HL-60 (cell line): ENCODE results near the gene FEN1.

Source experiments
- DNase-seq, 2 experiments: peaks; one replicate each; pipeline ENCODE4 v3.0.0-alpha.2; 2010 to 2020; ENCODE audit warnings: low read depth in 1 of 2, low spot score in 1 of 2
- H3K27ac ChIP-seq: fragments of 250-450 bp; sonication (Bioruptor Pico); replicated peaks from 2 replicates; pipeline ENCODE4 v1.5.1; 2020; ENCODE audit warnings: mild to moderate bottlenecking, moderate library complexity
- H3K27me3 ChIP-seq: fragments of 250-450 bp; sonication (Bioruptor Pico); 2 replicates; pipeline ENCODE4 v1.5.1; 2021; ENCODE audit warnings: mild to moderate bottlenecking, moderate library complexity; ENCODE audit not compliant: insufficient read depth, poor library complexity, severe bottlenecking
- H3K4me3 ChIP-seq: replicated peaks from 2 replicates; pipeline ENCODE4 v1.5.1; 2011; ENCODE audit warnings: mild to moderate bottlenecking, control low read depth, low read length; ENCODE audit not compliant: insufficient read depth
- GABPA ChIP-seq: IDR thresholded peaks from 2 replicates; pipeline ENCODE4 v1.6.1; 2012; ENCODE audit warnings: low read depth
- POLR2AphosphoS5 ChIP-seq: IDR thresholded peaks from 2 replicates; pipeline ENCODE4 v1.6.1; 2012; ENCODE audit warnings: low read depth
- SPI1 ChIP-seq: IDR thresholded peaks from 2 replicates; pipeline ENCODE4 v1.6.1; 2012; ENCODE audit warnings: low read depth, mild to moderate bottlenecking, borderline replicate concordance
- TF ChIP-seq, protein P1 (sequence below): IDR thresholded peaks from 2 replicates; pipeline ENCODE4 v1.6.1; 2012; ENCODE audit warnings: low read depth; ENCODE audit not compliant: insufficient replicate concordance
- TF ChIP-seq, protein P2 (sequence below): IDR thresholded peaks from one replicate; pipeline ENCODE4 v1.5.1; 2011; ENCODE audit warnings: low read length, control low read depth, inconsistent platforms; ENCODE audit not compliant: insufficient read depth

Gene FEN1

DNA sequence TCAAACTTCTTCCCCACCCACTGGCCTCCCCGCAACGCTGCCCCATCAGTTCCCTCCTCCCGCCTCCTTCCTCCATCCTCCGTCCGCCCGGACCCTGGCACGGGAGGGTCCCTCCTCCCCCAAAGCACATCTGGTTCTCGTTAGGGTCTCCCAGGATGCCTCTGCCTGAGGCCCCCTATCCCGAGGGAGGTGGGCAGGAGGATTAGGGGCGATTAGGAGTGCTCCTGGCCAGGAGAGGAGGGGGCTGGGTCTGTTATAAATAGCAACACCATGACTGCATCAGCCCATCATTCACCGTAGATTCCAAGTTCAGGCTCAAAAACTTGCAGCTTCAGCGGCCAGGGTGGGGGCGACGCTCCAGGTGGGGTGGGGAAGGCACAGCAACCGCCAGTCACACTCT lies 29.9 kb upstream of the FEN1 start:
- DNase-seq = no peak
- no peak for TF ChIP-seq GABPA
- TF ChIP-seq, protein P1, sequence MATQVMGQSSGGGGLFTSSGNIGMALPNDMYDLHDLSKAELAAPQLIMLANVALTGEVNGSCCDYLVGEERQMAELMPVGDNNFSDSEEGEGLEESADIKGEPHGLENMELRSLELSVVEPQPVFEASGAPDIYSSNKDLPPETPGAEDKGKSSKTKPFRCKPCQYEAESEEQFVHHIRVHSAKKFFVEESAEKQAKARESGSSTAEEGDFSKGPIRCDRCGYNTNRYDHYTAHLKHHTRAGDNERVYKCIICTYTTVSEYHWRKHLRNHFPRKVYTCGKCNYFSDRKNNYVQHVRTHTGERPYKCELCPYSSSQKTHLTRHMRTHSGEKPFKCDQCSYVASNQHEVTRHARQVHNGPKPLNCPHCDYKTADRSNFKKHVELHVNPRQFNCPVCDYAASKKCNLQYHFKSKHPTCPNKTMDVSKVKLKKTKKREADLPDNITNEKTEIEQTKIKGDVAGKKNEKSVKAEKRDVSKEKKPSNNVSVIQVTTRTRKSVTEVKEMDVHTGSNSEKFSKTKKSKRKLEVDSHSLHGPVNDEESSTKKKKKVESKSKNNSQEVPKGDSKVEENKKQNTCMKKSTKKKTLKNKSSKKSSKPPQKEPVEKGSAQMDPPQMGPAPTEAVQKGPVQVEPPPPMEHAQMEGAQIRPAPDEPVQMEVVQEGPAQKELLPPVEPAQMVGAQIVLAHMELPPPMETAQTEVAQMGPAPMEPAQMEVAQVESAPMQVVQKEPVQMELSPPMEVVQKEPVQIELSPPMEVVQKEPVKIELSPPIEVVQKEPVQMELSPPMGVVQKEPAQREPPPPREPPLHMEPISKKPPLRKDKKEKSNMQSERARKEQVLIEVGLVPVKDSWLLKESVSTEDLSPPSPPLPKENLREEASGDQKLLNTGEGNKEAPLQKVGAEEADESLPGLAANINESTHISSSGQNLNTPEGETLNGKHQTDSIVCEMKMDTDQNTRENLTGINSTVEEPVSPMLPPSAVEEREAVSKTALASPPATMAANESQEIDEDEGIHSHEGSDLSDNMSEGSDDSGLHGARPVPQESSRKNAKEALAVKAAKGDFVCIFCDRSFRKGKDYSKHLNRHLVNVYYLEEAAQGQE = no peak
- TF ChIP-seq POLR2AphosphoS5 = no peak
- TF ChIP-seq SPI1 = no peak
- TF ChIP-seq, protein P2, sequence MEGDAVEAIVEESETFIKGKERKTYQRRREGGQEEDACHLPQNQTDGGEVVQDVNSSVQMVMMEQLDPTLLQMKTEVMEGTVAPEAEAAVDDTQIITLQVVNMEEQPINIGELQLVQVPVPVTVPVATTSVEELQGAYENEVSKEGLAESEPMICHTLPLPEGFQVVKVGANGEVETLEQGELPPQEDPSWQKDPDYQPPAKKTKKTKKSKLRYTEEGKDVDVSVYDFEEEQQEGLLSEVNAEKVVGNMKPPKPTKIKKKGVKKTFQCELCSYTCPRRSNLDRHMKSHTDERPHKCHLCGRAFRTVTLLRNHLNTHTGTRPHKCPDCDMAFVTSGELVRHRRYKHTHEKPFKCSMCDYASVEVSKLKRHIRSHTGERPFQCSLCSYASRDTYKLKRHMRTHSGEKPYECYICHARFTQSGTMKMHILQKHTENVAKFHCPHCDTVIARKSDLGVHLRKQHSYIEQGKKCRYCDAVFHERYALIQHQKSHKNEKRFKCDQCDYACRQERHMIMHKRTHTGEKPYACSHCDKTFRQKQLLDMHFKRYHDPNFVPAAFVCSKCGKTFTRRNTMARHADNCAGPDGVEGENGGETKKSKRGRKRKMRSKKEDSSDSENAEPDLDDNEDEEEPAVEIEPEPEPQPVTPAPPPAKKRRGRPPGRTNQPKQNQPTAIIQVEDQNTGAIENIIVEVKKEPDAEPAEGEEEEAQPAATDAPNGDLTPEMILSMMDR = no peak
- no peak overlapping the region for H3K4me3 ChIP-seq
- H3K27me3 ChIP-seq = peaks cover 3% of the 10 kb centered on the region
- H3K27ac ChIP-seq = no peak overlapping the region

DNA sequence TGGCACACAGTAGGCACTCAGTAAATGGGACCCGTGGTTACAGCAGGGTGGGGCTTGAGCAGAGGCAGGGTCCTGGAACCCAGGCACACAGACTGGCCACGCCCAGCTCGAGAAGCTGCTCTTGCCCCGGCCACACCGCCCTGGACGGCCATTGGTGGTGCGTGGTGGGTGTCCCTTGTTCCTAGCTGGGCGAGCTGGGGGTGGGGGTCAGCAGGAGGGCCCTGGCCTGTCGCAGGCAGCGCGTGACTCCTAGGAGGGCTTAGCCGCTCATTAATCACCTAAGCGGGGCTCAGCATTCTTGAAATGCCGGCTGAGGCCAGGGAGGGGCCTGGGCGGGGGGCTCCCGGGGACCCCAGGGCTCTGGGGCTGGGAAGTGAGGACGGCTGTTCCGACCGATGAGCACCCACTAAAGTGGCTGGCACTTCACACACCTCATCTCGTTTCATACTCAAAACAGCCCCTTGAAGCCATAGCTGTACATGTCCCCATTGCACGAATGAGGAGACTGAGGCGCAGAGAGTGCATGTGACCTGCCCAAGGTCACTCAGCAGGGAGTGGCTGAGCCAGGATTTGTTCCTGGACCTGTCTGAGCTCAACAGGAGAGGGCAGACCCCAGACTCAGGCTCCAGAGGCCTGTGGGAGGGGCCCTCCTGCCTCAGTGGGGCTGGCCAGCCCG lies 28.6 kb upstream of the FEN1 start:
- H3K27ac ChIP-seq = no peak overlapping the region
- peaks cover 3% of the 10 kb centered on the region for H3K27me3 ChIP-seq
- TF ChIP-seq, protein P2 = no peak
- TF ChIP-seq POLR2AphosphoS5 (no peak), SPI1 (no peak), GABPA (no peak)
- TF ChIP-seq, protein P1 = no peak
- DNase-seq = no peak
- H3K4me3 ChIP-seq = no peak overlapping the region

DNA sequence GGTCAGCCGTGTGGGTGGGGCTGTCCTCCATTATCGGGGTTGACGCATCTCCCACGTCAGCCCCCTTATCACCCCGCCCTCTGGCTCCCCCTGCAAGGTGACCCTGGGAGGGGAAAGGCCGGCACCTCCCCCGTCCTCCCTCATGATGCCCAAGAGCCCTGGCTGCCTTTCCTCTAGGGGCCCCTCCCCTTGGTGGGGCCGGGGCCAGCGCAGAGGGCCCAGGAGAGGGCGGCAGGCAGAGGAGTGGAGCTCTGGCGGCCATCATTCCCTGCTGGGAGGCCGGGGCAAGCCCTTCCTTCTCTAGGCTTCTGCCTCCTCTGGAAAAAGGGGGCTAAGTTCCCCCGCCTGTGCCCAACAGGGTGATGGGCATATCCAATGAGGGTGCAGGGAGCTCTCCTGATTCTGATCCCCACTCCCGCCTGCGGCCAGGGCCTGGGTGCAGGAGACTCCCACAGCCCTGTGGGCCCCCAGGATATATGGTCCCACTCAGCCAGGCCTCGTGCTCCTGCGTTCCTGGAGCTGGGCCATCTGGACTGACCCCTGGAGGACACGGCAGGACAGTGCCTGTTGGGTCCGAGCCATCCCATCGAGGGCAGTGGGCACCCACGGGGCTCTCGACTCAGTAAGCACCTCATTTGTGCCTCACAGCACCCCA lies 28.0 kb upstream of the FEN1 start:
- TF ChIP-seq, protein P1 = no peak
- TF ChIP-seq POLR2AphosphoS5 (no peak), GABPA (no peak), SPI1 (no peak)
- TF ChIP-seq, protein P2 = no peak
- Histone ChIP-seq H3K27me3 (peaks cover 3% of the 10 kb centered on the region), H3K4me3 (no peak overlapping the region), H3K27ac (no peak overlapping the region)
- no peak for DNase-seq
